ENCODE results near the gene CASK. TPM values are rescaled to one million over a fixed set of nuclear protein-coding genes. Genes with fewer than 3 reads are reported as not detected.

Gene CASK
- total and polyA plus RNA-seq, 2 donors (not counting 1 experiment from before 2014, with no cell fraction given): 27.4 to 78.3 TPM

GRCh38 chrX:41507919-41508318, 415.4 kb downstream of the CASK start:
- DNase-seq (ENCODE audit: low read depth in 2 of 2): peak in 1 of 2 donors; percentile 63
- Histone ChIP-seq H2AFZ (ENCODE audit: low read length) (no peak overlapping the region), H3K4me2 (ENCODE audit: extremely low read depth, insufficient read depth, low read length) (no peak overlapping the region), H3K27ac (ENCODE audit: insufficient read depth, low read length) (no peak overlapping the region), H3K27me3 (ENCODE audit: control insufficient read depth, insufficient read depth, low read length) (no peaks in the 10 kb centered on the region), H4K20me1 (ENCODE audit: control insufficient read depth, extremely low read depth, insufficient read depth, low read length) (no peaks in the 10 kb centered on the region), H3K4me3 (replicated peaks in 1 of 4; ENCODE audit: control extremely low read depth in 1 of 4, insufficient read depth in 1 of 4, low read depth in 3 of 4, low read length in 4 of 4) (no peak overlapping the region), H3K79me2 (ENCODE audit: control insufficient read depth, insufficient read depth, low read length) (no peaks in the 10 kb centered on the region), H3K36me3 (ENCODE audit: control insufficient read depth, insufficient read depth, low read length) (no peaks in the 10 kb centered on the region), H3K9me3 (ENCODE audit: control insufficient read depth, insufficient read depth, low read depth, low read length) (no peaks in the 10 kb centered on the region), H3K9ac (ENCODE audit: insufficient read depth, low read length) (no peak overlapping the region), H3K4me1 (ENCODE audit: control insufficient read depth, extremely low read depth, insufficient read depth, low read length) (no peaks in the 10 kb centered on the region)
- TF ChIP-seq, protein P1, sequence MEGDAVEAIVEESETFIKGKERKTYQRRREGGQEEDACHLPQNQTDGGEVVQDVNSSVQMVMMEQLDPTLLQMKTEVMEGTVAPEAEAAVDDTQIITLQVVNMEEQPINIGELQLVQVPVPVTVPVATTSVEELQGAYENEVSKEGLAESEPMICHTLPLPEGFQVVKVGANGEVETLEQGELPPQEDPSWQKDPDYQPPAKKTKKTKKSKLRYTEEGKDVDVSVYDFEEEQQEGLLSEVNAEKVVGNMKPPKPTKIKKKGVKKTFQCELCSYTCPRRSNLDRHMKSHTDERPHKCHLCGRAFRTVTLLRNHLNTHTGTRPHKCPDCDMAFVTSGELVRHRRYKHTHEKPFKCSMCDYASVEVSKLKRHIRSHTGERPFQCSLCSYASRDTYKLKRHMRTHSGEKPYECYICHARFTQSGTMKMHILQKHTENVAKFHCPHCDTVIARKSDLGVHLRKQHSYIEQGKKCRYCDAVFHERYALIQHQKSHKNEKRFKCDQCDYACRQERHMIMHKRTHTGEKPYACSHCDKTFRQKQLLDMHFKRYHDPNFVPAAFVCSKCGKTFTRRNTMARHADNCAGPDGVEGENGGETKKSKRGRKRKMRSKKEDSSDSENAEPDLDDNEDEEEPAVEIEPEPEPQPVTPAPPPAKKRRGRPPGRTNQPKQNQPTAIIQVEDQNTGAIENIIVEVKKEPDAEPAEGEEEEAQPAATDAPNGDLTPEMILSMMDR (conservative IDR thresholded peaks at IDR 0.05 in 1 of 2, IDR thresholded peaks at IDR 0.05 in 1 of 2; ENCODE audit: low read depth in 1 of 2, low read length in 2 of 2): no peak
- TF ChIP-seq EZH2 (IDR thresholded peaks at IDR 0.05; ENCODE audit: low read length, missing control alignments): no peak

GRCh38 chrX:41502004-41502403, 421.4 kb downstream of the CASK start:
- no peak for TF ChIP-seq EZH2 (IDR thresholded peaks at IDR 0.05; ENCODE audit: low read length, missing control alignments)
- TF ChIP-seq, protein P1 (conservative IDR thresholded peaks at IDR 0.05 in 1 of 2, IDR thresholded peaks at IDR 0.05 in 1 of 2; ENCODE audit: low read depth in 1 of 2, low read length in 2 of 2): no peak
- H3K79me2 ChIP-seq (ENCODE audit: control insufficient read depth, insufficient read depth, low read length): no peaks in the 10 kb centered on the region

DNA sequence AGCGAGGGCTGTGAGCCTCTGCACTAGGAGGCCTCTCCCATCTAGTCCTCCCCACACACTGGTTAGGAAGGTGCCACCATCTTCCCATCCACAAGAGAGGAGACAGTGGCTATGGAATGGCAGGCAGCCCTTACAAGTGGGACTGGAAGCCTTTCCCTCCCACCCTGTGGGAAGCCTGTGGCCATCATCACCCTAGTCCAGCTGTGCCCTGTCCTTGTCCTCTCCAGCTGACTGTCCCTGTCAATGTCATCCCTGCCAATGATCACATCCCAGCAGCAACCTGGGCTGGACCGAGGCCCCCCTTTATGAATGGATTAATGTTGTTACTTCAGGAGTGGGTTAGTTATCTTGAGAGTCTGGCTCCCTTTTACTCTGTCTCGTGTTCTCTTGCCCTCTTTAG, 423.4 kb downstream of the CASK start:
- no peak overlapping the region for H3K4me2 ChIP-seq (ENCODE audit: extremely low read depth, insufficient read depth, low read length)
- no peaks in the 10 kb centered on the region for H3K9me3 ChIP-seq (ENCODE audit: control insufficient read depth, insufficient read depth, low read depth, low read length)
- H3K4me1 ChIP-seq (ENCODE audit: control insufficient read depth, extremely low read depth, insufficient read depth, low read length): no peaks in the 10 kb centered on the region
- no peak overlapping the region for H3K4me3 ChIP-seq (replicated peaks in 1 of 4; ENCODE audit: control extremely low read depth in 1 of 4, insufficient read depth in 1 of 4, low read depth in 3 of 4, low read length in 4 of 4)
- no peak overlapping the region for H3K9ac ChIP-seq (ENCODE audit: insufficient read depth, low read length)
- H4K20me1 ChIP-seq (ENCODE audit: control insufficient read depth, extremely low read depth, insufficient read depth, low read length): no peaks in the 10 kb centered on the region
- no peak for DNase-seq (ENCODE audit: low read depth in 2 of 2)
- no peak overlapping the region for H3K27ac ChIP-seq (ENCODE audit: insufficient read depth, low read length)
- no peaks in the 10 kb centered on the region for H3K36me3 ChIP-seq (ENCODE audit: control insufficient read depth, insufficient read depth, low read length)
- H2AFZ ChIP-seq (ENCODE audit: low read length): no peak overlapping the region
- TF ChIP-seq EZH2 (IDR thresholded peaks at IDR 0.05; ENCODE audit: low read length, missing control alignments): no peak
- TF ChIP-seq, protein P1 (conservative IDR thresholded peaks at IDR 0.05 in 1 of 2, IDR thresholded peaks at IDR 0.05 in 1 of 2; ENCODE audit: low read depth in 1 of 2, low read length in 2 of 2): no peak
- no peaks in the 10 kb centered on the region for H3K27me3 ChIP-seq (ENCODE audit: control insufficient read depth, insufficient read depth, low read length)
- no peaks in the 10 kb centered on the region for H3K79me2 ChIP-seq (ENCODE audit: control insufficient read depth, insufficient read depth, low read length)

More at GRCh38 chrX:41502004-41502403, 421.4 kb downstream of the CASK start:
- Histone ChIP-seq H3K4me3 (replicated peaks in 1 of 4; ENCODE audit: control extremely low read depth in 1 of 4, insufficient read depth in 1 of 4, low read depth in 3 of 4, low read length in 4 of 4) (no peak overlapping the region), H3K36me3 (ENCODE audit: control insufficient read depth, insufficient read depth, low read length) (no peaks in the 10 kb centered on the region), H3K27me3 (ENCODE audit: control insufficient read depth, insufficient read depth, low read length) (no peaks in the 10 kb centered on the region), H2AFZ (ENCODE audit: low read length) (no peak overlapping the region), H3K4me1 (ENCODE audit: control insufficient read depth, extremely low read depth, insufficient read depth, low read length) (no peaks in the 10 kb centered on the region), H3K4me2 (ENCODE audit: extremely low read depth, insufficient read depth, low read length) (no peak overlapping the region), H3K9me3 (ENCODE audit: control insufficient read depth, insufficient read depth, low read depth, low read length) (no peaks in the 10 kb centered on the region), H4K20me1 (ENCODE audit: control insufficient read depth, extremely low read depth, insufficient read depth, low read length) (no peaks in the 10 kb centered on the region), H3K9ac (ENCODE audit: insufficient read depth, low read length) (no peak overlapping the region), H3K27ac (ENCODE audit: insufficient read depth, low read length) (no peak overlapping the region)
- no peak for DNase-seq (ENCODE audit: low read depth in 2 of 2)

Measured in fibroblast of lung (primary cell).